Loucy (cell line): Measurements from ENCODE around the gene TCF7.

Experiments
- H2AFZ ChIP-seq: fragments of 200-600 bp; sonication (generic); 2 replicates; pipeline ENCODE4 v1.6.0; 2016; ENCODE audit warnings: antibody characterized with exemption, mild to moderate bottlenecking, low read length, moderate library complexity
- H3F3A ChIP-seq: fragments of 200-600 bp; 2 replicates; pipeline ENCODE4 v1.6.0; 2016; ENCODE audit warnings: antibody characterized with exemption, low read depth, mild to moderate bottlenecking
- H3K27me3 ChIP-seq: fragments of 200-600 bp; sonication (generic); 2 replicates; pipeline ENCODE4 v1.6.1; 2014; ENCODE audit warnings: low read length, mild to moderate bottlenecking; ENCODE audit not compliant: insufficient read depth, poor library complexity, severe bottlenecking
- H3K36me3 ChIP-seq: fragments of 200-600 bp; sonication (generic); 2 replicates; pipeline ENCODE4 v1.6.1; 2016; ENCODE audit warnings: low read length; ENCODE audit not compliant: insufficient read depth
- H3K4me1 ChIP-seq: fragments of 200-600 bp; sonication (generic); 2 replicates; pipeline ENCODE4 v1.5.1; 2014; ENCODE audit warnings: low read length, mild to moderate bottlenecking; ENCODE audit not compliant: insufficient read depth, poor library complexity, severe bottlenecking
- H3K4me2 ChIP-seq: fragments of 200-600 bp; sonication (generic); 2 replicates; pipeline ENCODE4 v1.6.0; 2014; ENCODE audit warnings: antibody characterized with exemption, low read length, low read depth, mild to moderate bottlenecking; ENCODE audit not compliant: poor library complexity, severe bottlenecking
- H3K4me3 ChIP-seq: fragments of 200-600 bp; sonication (generic); 2 replicates; pipeline ENCODE4 v1.5.1; 2014; ENCODE audit warnings: low read length, mild to moderate bottlenecking, mixed read lengths; ENCODE audit not compliant: poor library complexity, severe bottlenecking
- H3K79me2 ChIP-seq: fragments of 200-600 bp; sonication (generic); 2 replicates; pipeline ENCODE4 v1.6.1; 2014; ENCODE audit warnings: low read length; ENCODE audit not compliant: insufficient read depth
- H3K9ac ChIP-seq: fragments of 200-600 bp; sonication (generic); 2 replicates; pipeline ENCODE4 v1.6.0; 2014; ENCODE audit warnings: mild to moderate bottlenecking, low read depth, low read length, moderate library complexity; ENCODE audit not compliant: poor library complexity, severe bottlenecking
- H3K9me2 ChIP-seq: fragments of 200-600 bp; sonication (generic); replicated peaks from 2 replicates; pipeline ENCODE4 v1.6.1; 2016; ENCODE audit warnings: low read depth, low read length, mixed read lengths
- H3K9me3 ChIP-seq: fragments of 200-600 bp; sonication (generic); 2 replicates; pipeline ENCODE4 v1.6.1; 2014; ENCODE audit warnings: mild to moderate bottlenecking, antibody characterized with exemption, low read length, low read depth; ENCODE audit not compliant: insufficient read depth
- H4K20me1 ChIP-seq: fragments of 200-600 bp; sonication (generic); 2 replicates; pipeline ENCODE4 v1.6.0; 2014; ENCODE audit warnings: antibody characterized with exemption, low read length, mild to moderate bottlenecking; ENCODE audit not compliant: insufficient read depth, poor library complexity, severe bottlenecking
- EZH2phosphoT487 ChIP-seq: fragments of 200-600 bp; IDR thresholded peaks from 2 replicates; pipeline ENCODE4 v1.6.1; 2018; ENCODE audit warnings: antibody characterized with exemption, mild to moderate bottlenecking, moderate library complexity, borderline replicate concordance
- TF ChIP-seq, protein P1 (sequence below): fragments of 200-600 bp; sonication (generic); conservative IDR thresholded peaks from 2 replicates; pipeline ENCODE4 v1.5.1; 2014; ENCODE audit warnings: mild to moderate bottlenecking, antibody characterized with exemption, low read length

TCF7 gene

DNA sequence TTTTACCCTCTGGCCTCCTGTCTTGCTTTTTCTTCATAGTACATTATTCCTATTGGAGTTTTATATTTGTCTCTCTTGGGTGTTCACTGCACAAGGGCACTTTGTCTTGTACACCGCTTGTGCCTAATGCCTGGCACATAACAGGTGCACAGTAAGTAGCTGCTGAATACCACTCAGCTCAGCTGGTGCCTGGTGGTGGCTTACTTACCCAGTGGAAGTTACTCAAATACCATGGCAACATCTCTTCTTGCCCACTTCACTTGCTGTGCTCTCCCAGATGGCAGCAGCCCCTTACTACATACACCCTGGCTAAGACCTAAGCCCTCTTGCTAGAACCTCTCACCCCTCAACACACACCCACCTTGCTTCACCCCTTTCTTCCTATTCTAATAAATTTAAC is 73.6 kb downstream of the TCF7 start:
- Histone ChIP-seq H3K9me3 (no peaks in the 10 kb centered on the region), H3K4me3 (no peak overlapping the region), H3K4me2 (no peak overlapping the region), H3K9me2 (no peaks in the 10 kb centered on the region), H3K79me2 (no peaks in the 10 kb centered on the region), H3K4me1 (no peaks in the 10 kb centered on the region), H3K9ac (no peak overlapping the region), H3K36me3 (no peaks in the 10 kb centered on the region), H2AFZ (no peak overlapping the region), H4K20me1 (no peaks in the 10 kb centered on the region), H3K27me3 (no peaks in the 10 kb centered on the region), H3F3A (no peaks in the 10 kb centered on the region)
- TF ChIP-seq, protein P1, sequence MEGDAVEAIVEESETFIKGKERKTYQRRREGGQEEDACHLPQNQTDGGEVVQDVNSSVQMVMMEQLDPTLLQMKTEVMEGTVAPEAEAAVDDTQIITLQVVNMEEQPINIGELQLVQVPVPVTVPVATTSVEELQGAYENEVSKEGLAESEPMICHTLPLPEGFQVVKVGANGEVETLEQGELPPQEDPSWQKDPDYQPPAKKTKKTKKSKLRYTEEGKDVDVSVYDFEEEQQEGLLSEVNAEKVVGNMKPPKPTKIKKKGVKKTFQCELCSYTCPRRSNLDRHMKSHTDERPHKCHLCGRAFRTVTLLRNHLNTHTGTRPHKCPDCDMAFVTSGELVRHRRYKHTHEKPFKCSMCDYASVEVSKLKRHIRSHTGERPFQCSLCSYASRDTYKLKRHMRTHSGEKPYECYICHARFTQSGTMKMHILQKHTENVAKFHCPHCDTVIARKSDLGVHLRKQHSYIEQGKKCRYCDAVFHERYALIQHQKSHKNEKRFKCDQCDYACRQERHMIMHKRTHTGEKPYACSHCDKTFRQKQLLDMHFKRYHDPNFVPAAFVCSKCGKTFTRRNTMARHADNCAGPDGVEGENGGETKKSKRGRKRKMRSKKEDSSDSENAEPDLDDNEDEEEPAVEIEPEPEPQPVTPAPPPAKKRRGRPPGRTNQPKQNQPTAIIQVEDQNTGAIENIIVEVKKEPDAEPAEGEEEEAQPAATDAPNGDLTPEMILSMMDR: no peak
- no peak for TF ChIP-seq EZH2phosphoT487

DNA sequence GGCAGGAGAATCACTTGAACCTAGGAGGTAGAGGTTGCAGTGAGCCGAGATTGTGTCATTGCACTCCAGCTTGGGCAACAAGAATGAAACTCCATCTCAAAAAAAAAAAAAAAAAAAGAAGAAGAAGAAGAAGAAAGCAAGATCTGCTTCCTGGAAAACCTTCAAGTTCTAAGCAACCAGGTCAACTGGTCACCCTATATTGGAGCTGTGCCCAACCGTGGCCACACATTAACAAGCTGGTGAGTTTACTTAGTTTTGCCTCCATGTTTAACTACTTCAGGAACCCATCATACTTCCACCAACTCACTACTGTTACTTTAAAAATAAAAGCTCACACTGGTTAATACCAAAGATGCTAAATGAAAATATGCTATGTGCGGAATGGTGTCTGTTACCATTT is 74.5 kb downstream of the TCF7 start:
- Histone ChIP-seq H3K36me3 (no peaks in the 10 kb centered on the region), H2AFZ (no peak overlapping the region), H3K9me3 (no peaks in the 10 kb centered on the region), H4K20me1 (no peaks in the 10 kb centered on the region), H3F3A (no peaks in the 10 kb centered on the region), H3K27me3 (no peaks in the 10 kb centered on the region), H3K79me2 (no peaks in the 10 kb centered on the region), H3K4me2 (no peak overlapping the region), H3K4me1 (no peaks in the 10 kb centered on the region), H3K9me2 (no peaks in the 10 kb centered on the region), H3K9ac (no peak overlapping the region), H3K4me3 (no peak overlapping the region)
- TF ChIP-seq, protein P1: no peak
- no peak for TF ChIP-seq EZH2phosphoT487

DNA sequence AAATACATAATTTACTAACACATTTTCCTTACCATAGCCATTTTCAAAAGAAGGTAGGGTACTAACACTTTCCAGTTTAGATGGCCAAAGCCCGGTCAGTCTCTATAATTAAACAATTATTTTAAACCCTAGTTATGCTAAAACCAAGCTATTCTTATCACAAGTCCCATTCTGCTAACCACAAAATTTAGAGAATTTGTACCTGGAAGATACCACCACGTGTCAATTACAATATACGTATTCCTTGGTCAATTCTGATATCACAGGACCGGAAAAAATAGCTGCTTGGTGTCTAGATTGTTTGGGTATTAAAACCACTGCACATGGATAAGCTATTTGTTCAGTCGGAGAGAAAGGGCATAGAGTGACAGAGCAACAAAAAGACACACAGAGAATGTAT is 81.2 kb downstream of the TCF7 start:
- H4K20me1 ChIP-seq: no peaks in the 10 kb centered on the region
- H3K9me3 ChIP-seq: no peaks in the 10 kb centered on the region
- no peak overlapping the region for H3K9ac ChIP-seq
- no peaks in the 10 kb centered on the region for H3K9me2 ChIP-seq
- peaks cover 44% of the 10 kb centered on the region; the same call in 1 of the 2 replicates for H3K36me3 ChIP-seq
- TF ChIP-seq, protein P1: no peak
- no peak for TF ChIP-seq EZH2phosphoT487
- H2AFZ ChIP-seq: no peak overlapping the region
- no peaks in the 10 kb centered on the region for H3K4me1 ChIP-seq
- H3K27me3 ChIP-seq: no peaks in the 10 kb centered on the region
- H3K4me3 ChIP-seq: no peak overlapping the region
- no peaks in the 10 kb centered on the region for H3K79me2 ChIP-seq
- H3F3A ChIP-seq: no peaks in the 10 kb centered on the region
- H3K4me2 ChIP-seq: no peak overlapping the region
